ENCODE results near the gene GOLGA6D. TPM values are rescaled to one million over a fixed set of nuclear protein-coding genes. Genes with fewer than 3 reads are reported as not detected.

GOLGA6D gene
- total and polyA plus RNA-seq, 2 of the 4 experiments (the other 2 are of a cell fraction), result not detected

- no peak overlapping the region for H4K5ac ChIP-seq (ENCODE audit: low read depth, low read length)
- BruUV-seq (replicated peaks), result no TSS peak
These were observed 46.1 kb downstream of the GOLGA6D start for GRCh38 chr15:75328493-75329314.

More at GRCh38 chr15:75328493-75329314, 46.1 kb downstream of the GOLGA6D start:
- Histone ChIP-seq H3K36me3 (ENCODE audit: control insufficient read depth, insufficient read depth, low read length) (no peaks in the 10 kb centered on the region), H3K4me3 (ENCODE audit: insufficient read depth, low read depth, low read length) (no peak overlapping the region), H2BK5ac (ENCODE audit: low read depth, low read length, poor library complexity, severe bottlenecking) (no peak overlapping the region), H2AK5ac (ENCODE audit: low read depth, low read length) (no peak overlapping the region), H2BK15ac (ENCODE audit: low read depth, low read length) (no peak overlapping the region), H4K8ac (ENCODE audit: low read depth in 2 of 2, low read length in 2 of 2) (no peak overlapping the region), H3K4me1 (ENCODE audit: control insufficient read depth, insufficient read depth, low read length) (no peaks in the 10 kb centered on the region), H2AFZ (replicated peaks; ENCODE audit: low read length, poor library complexity) (no peak overlapping the region), H3K27ac (ENCODE audit: insufficient read depth, low read length) (no peak overlapping the region), H2BK120ac (ENCODE audit: low read depth, low read length) (no peak overlapping the region), H3K4me2 (ENCODE audit: low read depth, low read length) (no peak overlapping the region), H4K20me1 (ENCODE audit: insufficient read depth, low read length) (no peaks in the 10 kb centered on the region), H2AK9ac (replicated peaks; ENCODE audit: low read depth, low read length, poor library complexity) (no peak overlapping the region), H3K9me3 (ENCODE audit: control insufficient read depth, insufficient read depth, low read length) (no peaks in the 10 kb centered on the region), H3K79me1 (ENCODE audit: low read depth in 1 of 2, low read length in 2 of 2) (no peaks in the 10 kb centered on the region), H2BK20ac (ENCODE audit: low read depth, low read length) (no peak overlapping the region), H3K56ac (ENCODE audit: extremely low read depth, insufficient read depth, low read length) (no peak overlapping the region), H4K91ac (ENCODE audit: insufficient read depth, low read depth, low read length) (no peak overlapping the region), H3K9me1 (ENCODE audit: insufficient read depth, low read length) (no peaks in the 10 kb centered on the region), H3K18ac (ENCODE audit: low read depth, low read length) (no peak overlapping the region), H3K23ac (ENCODE audit: low read depth, low read length) (no peak overlapping the region), H3K14ac (replicated peaks; ENCODE audit: low read depth, low read length) (no peak overlapping the region), H3K9ac (ENCODE audit: low read depth, low read length) (no peak overlapping the region), H3K27me3 (ENCODE audit: control insufficient read depth, insufficient read depth, low read length) (peaks cover 12% of the 10 kb centered on the region), H3K4ac (ENCODE audit: low read depth, low read length) (no peak overlapping the region)
- CTCF ChIA-PET, result no interaction called here
- dilution Hi-C loops (cut with HindIII; ENCODE audit: low sequenced_read_pairs, unreplicated experiment), result no loop called here
- 20% methylated on average over 1 of the region's 10 CpGs; no CpG with 5 or more reads in 1 of the 2 experiments for WGBS, 2 experiments (ENCODE audit: extremely low coverage in 2 of 2, insufficient read length in 1 of 2)
- in situ Hi-C loops (cut with MboI; ENCODE audit: low sequenced_read_pairs), result no loop called here
- DNase-seq (no peak), ATAC-seq (ENCODE audit: low read depth) (no peak)
- intact Hi-C loops (cut with micrococcal nuclease), result no loop called here
- TF ChIP-seq MAZ (IDR thresholded peaks at IDR 0.05; ENCODE audit: borderline replicate concordance, low read depth, low read length), result no peak
- TF ChIP-seq ELK1 (IDR thresholded peaks at IDR 0.05; ENCODE audit: borderline replicate concordance, low read depth, low read length), result no peak
- TF ChIP-seq MXI1 (IDR thresholded peaks at IDR 0.05; ENCODE audit: borderline replicate concordance, low read depth, low read length), result no peak
- TF ChIP-seq SMC3 (IDR thresholded peaks at IDR 0.05; ENCODE audit: low read depth, low read length), result no peak
- TF ChIP-seq RCOR1 (IDR thresholded peaks at IDR 0.05; ENCODE audit: insufficient replicate concordance, low read length), result no peak
- TF ChIP-seq POLR2A (IDR thresholded peaks at IDR 0.05; ENCODE audit: low read depth, low read length), result no peak
- TF ChIP-seq CEBPB (IDR thresholded peaks at IDR 0.05; ENCODE audit: low read depth, low read length), result no peak
- POLR2A ChIA-PET (ENCODE audit: unreplicated experiment), result no interaction called here
